K562 (cell line): ENCODE measurements around the gene PFDN2. TPM values are rescaled to one million over a fixed set of nuclear protein-coding genes. Genes with fewer than 3 reads are reported as not detected.

Experiments
- BCLAF1 ChIP-seq, 2 experiments: fragments of 450-650 bp in 1 of 2; IDR thresholded peaks; 2 replicates each; pipeline ENCODE4 v1.6.1; 2011 to 2017; ENCODE audit warnings: low read depth in 2 of 2, antibody characterized with exemption in 1 of 2, borderline replicate concordance in 1 of 2, low read length in 1 of 2, mild to moderate bottlenecking in 1 of 2, mixed read lengths in 1 of 2; ENCODE audit not compliant: control insufficient read depth in 1 of 2
- CHAMP1 ChIP-seq: fragments of 450-650 bp; IDR thresholded peaks from 2 replicates; pipeline ENCODE4 v1.6.1; 2016; ENCODE audit warnings: mild to moderate bottlenecking
- ELF4 ChIP-seq: fragments of 450-650 bp; formaldehyde crosslinking; IDR thresholded peaks from 2 replicates; pipeline ENCODE4 v1.4.0; 2022; ENCODE audit warnings: missing genetic modification characterization
- ELK3 ChIP-seq: fragments of 450-650 bp; formaldehyde crosslinking; IDR thresholded peaks from 2 replicates; pipeline ENCODE4 v1.4.0; 2020; ENCODE audit warnings: mild to moderate bottlenecking
- HDAC3 ChIP-seq: fragments of 450-650 bp; IDR thresholded peaks from 2 replicates; pipeline ENCODE4 v1.6.1; 2018; ENCODE audit warnings: borderline replicate concordance, mild to moderate bottlenecking, moderate library complexity; ENCODE audit not compliant: partially characterized antibody
- MCM5 ChIP-seq: fragments of 450-650 bp; IDR thresholded peaks from 2 replicates; pipeline ENCODE4 v1.6.1; 2016; ENCODE audit warnings: low read depth
- MEF2A ChIP-seq: IDR thresholded peaks from 2 replicates; pipeline ENCODE4 v1.6.1; 2011; ENCODE audit warnings: low read depth, mild to moderate bottlenecking, low read length, moderate library complexity; ENCODE audit not compliant: control insufficient read depth
- MTA3 ChIP-seq: fragments of 450-650 bp; formaldehyde crosslinking; IDR thresholded peaks from 2 replicates; pipeline ENCODE4 v1.6.1; 2017; ENCODE audit warnings: mild to moderate bottlenecking, borderline replicate concordance
- MYC ChIP-seq, 2 experiments: fragments of 250-450 bp in 1 of 2; sonication (Bioruptor Pico) in 1 of 2; IDR thresholded peaks; 2 replicates each; pipeline versions ENCODE4 v1.5.1 to v1.6.1; 2012 to 2021; ENCODE audit warnings: low read depth in 2 of 2, borderline replicate concordance in 1 of 2, improper control_type of control experiment in 1 of 2, low read length in 1 of 2, mild to moderate bottlenecking in 1 of 2, moderate library complexity in 1 of 2
- PCBP1 ChIP-seq: fragments of 200-400 bp; formaldehyde crosslinking; IDR thresholded peaks from 2 replicates; pipeline ENCODE4 v1.6.1; 2018; ENCODE audit warnings: mild to moderate bottlenecking, low read depth, low read length; ENCODE audit not compliant: poor library complexity, severe bottlenecking
- PML ChIP-seq: IDR thresholded peaks from 2 replicates; pipeline ENCODE4 v1.6.1; 2012; ENCODE audit warnings: low read length, inconsistent platforms
- POLR3G ChIP-seq: IDR thresholded peaks from 2 replicates; pipeline ENCODE4 v1.6.1; 2011; ENCODE audit not compliant: insufficient read length, insufficient replicate concordance; ENCODE audit errors: extremely low read depth
- RBM22 ChIP-seq: fragments of 200-400 bp; formaldehyde crosslinking; IDR thresholded peaks from 2 replicates; pipeline ENCODE4 v1.6.1; 2018; ENCODE audit warnings: low read length, low read depth; ENCODE audit not compliant: poor library complexity, severe bottlenecking
- SOX6 ChIP-seq: fragments of 450-650 bp; IDR thresholded peaks from 2 replicates; pipeline ENCODE4 v1.6.1; 2014; ENCODE audit warnings: mild to moderate bottlenecking
- TAL1 ChIP-seq: fragments of 450-650 bp; IDR thresholded peaks from 2 replicates; pipeline ENCODE4 v1.6.1; 2016; ENCODE audit warnings: mild to moderate bottlenecking
- TEAD4 ChIP-seq, 2 experiments: sonication (generic) in 1 of 2; formaldehyde crosslinking in 1 of 2; IDR thresholded peaks; 2 replicates each; pipeline versions ENCODE4 v1.6.1 to v1.8.0; 2012 to 2022; ENCODE audit warnings: borderline replicate concordance in 1 of 2, inconsistent platforms in 1 of 2, low read length in 1 of 2, mild to moderate bottlenecking in 1 of 2, missing genetic modification reagents in 1 of 2
- ZFP36 ChIP-seq: fragments of 150-350 bp; IDR thresholded peaks from 2 replicates; pipeline ENCODE4 v1.6.1; 2018; ENCODE audit warnings: low read length, low read depth; ENCODE audit not compliant: partially characterized antibody
- ZNF140 ChIP-seq: fragments of 250-450 bp; sonication (Bioruptor Pico); IDR thresholded peaks from 2 replicates; pipeline ENCODE4 v1.8.0; 2021; ENCODE audit warnings: moderate library complexity, mild to moderate bottlenecking, inconsistent platforms
- ZNF184 ChIP-seq: sonication (generic); formaldehyde crosslinking; IDR thresholded peaks from 2 replicates; pipeline ENCODE4 v1.5.0; 2020; ENCODE audit warnings: missing genetic modification reagents
- ZNF253 ChIP-seq: fragments of 250-450 bp; sonication (Bioruptor Pico); conservative IDR thresholded peaks from 2 replicates; pipeline ENCODE4 v1.6.1; 2021; ENCODE audit warnings: mild to moderate bottlenecking
- ZNF584 ChIP-seq: fragments of 200-800 bp; sonication (Bioruptor generic); IDR thresholded peaks from 2 replicates; pipeline ENCODE4 v1.6.1; 2016; ENCODE audit warnings: low read depth, mild to moderate bottlenecking, missing genetic modification characterization, missing compliant biosample characterization
- ZNF696 ChIP-seq: fragments of 250-450 bp; sonication (Bioruptor Pico); conservative IDR thresholded peaks from 2 replicates; pipeline ENCODE4 v1.4.0; 2020; ENCODE audit warnings: mild to moderate bottlenecking, moderate library complexity
- polyA plus RNA-seq, 8 experiments: library from polyadenylated mRNA; depleted of rRNA in 4 of 8; stranded (reverse) in 5 of 8; unstranded in 3 of 8; fragments of >200 nt; fragmentation: Nextera tagmentation in 2 of 8; fragmentation: Illumina TruSeq in 1 of 8; extraction: Ambion mirVana in 2 of 8; extraction: Trizol in 1 of 8; gene quantifications; 2 replicates each; pipeline versions ENCODE4 v1.2.1 to v1.2.3, GENCODE V29; 2011 to 2014; ENCODE audit warnings: inconsistent platforms in 1 of 8, missing spikeins in 1 of 8
- total RNA-seq, 7 experiments: library from RNA; depleted of rRNA in 6 of 7; stranded (reverse); fragments of >200 nt in 6 of 7; fragmentation: Illumina TruSeq in 2 of 7; extraction: Trizol in 2 of 7; gene quantifications; 2 replicates each; pipeline versions ENCODE4 v1.2.1 to v1.2.3, GENCODE V29; 2011 to 2021; ENCODE audit warnings: low replicate concordance in 1 of 7

PFDN2 gene
- total and polyA plus RNA-seq, 9 of the 15 experiments (the other 6 are each of a cell fraction or from before 2014, with no cell fraction given): 50.2 to 361 (median 144) TPM

GRCh38 chr1:161162052-161162451, 44.2 kb upstream of the PFDN2 start (continued):
- no peak for TF ChIP-seq CHAMP1
- no peak for TF ChIP-seq HDAC3
- TF ChIP-seq MCM5: no peak
- no peak for TF ChIP-seq ZNF140 (CRISPR knock-in tag)
- 0 out of 2 replicates have a peak, but pooled peaks have one; percentile 52 for TF ChIP-seq MYC (IDR thresholded peaks at IDR 0.05; ENCODE audit: low read depth, low read length)
- no peak for TF ChIP-seq MYC (CRISPR knock-in tag; IDR thresholded peaks at IDR 0.05; ENCODE audit: borderline replicate concordance, low read depth)
- TF ChIP-seq ZFP36: peak; percentile 62
- 0 out of 2 replicates have a peak, but pooled peaks have one; percentile 10 for TF ChIP-seq SOX6
- TF ChIP-seq ZNF584: 0 out of 2 replicates have a peak, but pooled peaks have one; percentile 20
- no peak for TF ChIP-seq ZNF184 (CRISPR knock-in tag)
- TF ChIP-seq TAL1: peak; percentile 51
- TF ChIP-seq ELK3 (CRISPR knock-in tag): no peak
- peak; percentile 44; the same call in 1 of the 2 replicates for TF ChIP-seq TEAD4 (IDR thresholded peaks at IDR 0.05; ENCODE audit: low read length)
- TF ChIP-seq TEAD4 (CRISPR knock-in tag; IDR thresholded peaks at IDR 0.05; ENCODE audit: borderline replicate concordance): no peak
- TF ChIP-seq MTA3: 0 out of 2 replicates have a peak, but pooled peaks have one; percentile 66
- no peak for TF ChIP-seq PCBP1
- TF ChIP-seq POLR3G: no peak
- no peak for TF ChIP-seq RBM22
- TF ChIP-seq ELF4: no peak
- TF ChIP-seq MEF2A: no peak
- TF ChIP-seq BCLAF1 (IDR thresholded peaks at IDR 0.05; ENCODE audit: borderline replicate concordance in 1 of 2, control insufficient read depth in 1 of 2, low read depth in 2 of 2, low read length in 1 of 2): no peak
- no peak for TF ChIP-seq ZNF253 (CRISPR knock-in tag)
- no peak for TF ChIP-seq ZNF696
- no peak for TF ChIP-seq PML
